Common myeloid progenitor, CD34-positive (primary cell): ENCODE results near the gene B3GLCT.

Source experiments
- CTCF ChIA-PET: fragments of 350-600 bp; sonication (Branson Sonifier 250); formaldehyde crosslinking; loops from one replicate; lab custom pipeline; 2021; ENCODE audit warnings: antibody characterized with exemption; lab: Charles Lee
- POLR2A ChIA-PET: fragments of 350-600 bp; sonication (Branson Sonifier 250); formaldehyde crosslinking; loops from one replicate; lab custom pipeline; 2021; ENCODE audit warnings: antibody characterized with exemption; lab: Charles Lee
- DNase-seq, 3 donors: peaks; one replicate each; pipeline versions ENCODE4 v3.0.0 to v3.0.0-alpha.2; 2013
- H3K27ac ChIP-seq, 2 experiments: 1 replicate in 1 of 2; 2 replicates in 1 of 2; pipeline ENCODE4 v1.7.0; 2013; ENCODE audit warnings: inconsistent platforms in 2 of 2, low read length in 2 of 2, mild to moderate bottlenecking in 2 of 2, low read depth in 1 of 2, moderate library complexity in 1 of 2; ENCODE audit not compliant: severe bottlenecking in 2 of 2, insufficient read depth in 1 of 2, poor library complexity in 1 of 2
- H3K27me3 ChIP-seq, 5 experiments: replicated peaks in 2 of 5; 1 replicate in 3 of 5; 2 replicates in 2 of 5; pipeline versions ENCODE4 v1.6.1 to v1.7.0; 2013; ENCODE audit warnings: low read length in 4 of 5, mild to moderate bottlenecking in 2 of 5, moderate library complexity in 2 of 5, inconsistent platforms in 1 of 5; ENCODE audit not compliant: insufficient read depth in 5 of 5, control insufficient read depth in 4 of 5
- H3K36me3 ChIP-seq, 4 experiments: 1 replicate in 2 of 4; 2 replicates in 2 of 4; pipeline versions ENCODE4 v1.6.1 to v1.7.0; 2013; ENCODE audit warnings: low read length in 3 of 4, control low read depth in 1 of 4, mild to moderate bottlenecking in 1 of 4; ENCODE audit not compliant: control insufficient read depth in 4 of 4, insufficient read depth in 4 of 4
- H3K4me1 ChIP-seq, 4 experiments: 1 replicate in 3 of 4; 2 replicates in 1 of 4; pipeline versions ENCODE4 v1.6.1 to v1.7.1; 2013; ENCODE audit warnings: low read length in 3 of 4, mild to moderate bottlenecking in 3 of 4, control low read depth in 1 of 4, inconsistent platforms in 1 of 4, moderate library complexity in 1 of 4; ENCODE audit not compliant: control insufficient read depth in 4 of 4, insufficient read depth in 4 of 4; ENCODE audit errors: control extremely low read depth in 1 of 4
- H3K4me3 ChIP-seq, 7 experiments: 1 replicate in 4 of 7; 2 replicates in 3 of 7; pipeline versions ENCODE4 v1.5.1 to v1.7.0; 2013; ENCODE audit warnings: mild to moderate bottlenecking in 7 of 7, low read length in 6 of 7, moderate library complexity in 6 of 7, inconsistent platforms in 2 of 7, low read depth in 2 of 7, control low read depth in 1 of 7; ENCODE audit not compliant: insufficient read depth in 4 of 7, control insufficient read depth in 1 of 7; ENCODE audit errors: extremely low read depth in 1 of 7
- H3K9me3 ChIP-seq, 5 experiments: 1 replicate in 4 of 5; 2 replicates in 1 of 5; pipeline versions ENCODE4 v1.6.1 to v1.7.1; 2013; ENCODE audit warnings: low read length in 4 of 5, mild to moderate bottlenecking in 2 of 5, inconsistent platforms in 1 of 5, low read depth in 1 of 5, moderate library complexity in 1 of 5; ENCODE audit not compliant: control insufficient read depth in 4 of 5, insufficient read depth in 2 of 5; ENCODE audit errors: control extremely low read depth in 1 of 5
- WGBS: methylation state at CpG from one replicate; pipeline ENCODE4 v1.1.5; 2013; ENCODE audit not compliant: insufficient coverage; 5-methylcytosine and 5-hydroxymethylcytosine counted together

B3GLCT gene

DNA sequence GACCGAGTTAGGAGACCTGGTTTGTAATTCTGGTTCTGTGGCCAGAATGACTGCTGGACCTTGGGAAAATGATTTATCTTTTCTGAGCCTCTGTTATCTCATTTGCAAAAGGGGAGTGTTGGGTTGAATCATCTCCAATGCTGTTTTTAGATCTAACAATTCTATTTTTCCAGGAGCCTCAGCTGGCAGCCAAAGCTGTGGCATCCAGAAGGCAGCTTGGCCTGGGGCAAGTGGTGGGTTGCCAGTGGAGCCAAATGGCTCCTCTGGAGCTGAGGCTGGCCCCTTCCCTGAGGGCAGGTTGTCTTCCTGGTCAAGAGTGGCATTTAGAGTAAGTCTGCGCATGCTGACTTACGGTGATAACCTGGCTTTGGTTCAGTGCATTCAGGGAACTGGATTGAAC lies 21.3 kb downstream of the B3GLCT start:
- no peak for DNase-seq
- peaks cover 0 to 2% (median 0%) of the 10 kb centered on the region in 5 experiments for H3K9me3 ChIP-seq
- no peaks in the 10 kb centered on the region for H3K27me3 ChIP-seq
- H3K36me3 ChIP-seq = no peaks in the 10 kb centered on the region
- no peak overlapping the region for H3K4me3 ChIP-seq
- CTCF ChIA-PET = interaction anchor here (0.6 to 0.9 kb wide), 3 partner anchors 15 to 21 kb away, joined by 3 to 4 read pairs (median 3); no protein-coding TSS in a partner anchor
- WGBS = 92% methylated on average over 2 of the region's 3 CpGs
- no peak overlapping the region for H3K27ac ChIP-seq
- POLR2A ChIA-PET = no interaction called here
- no peaks in the 10 kb centered on the region for H3K4me1 ChIP-seq

DNA sequence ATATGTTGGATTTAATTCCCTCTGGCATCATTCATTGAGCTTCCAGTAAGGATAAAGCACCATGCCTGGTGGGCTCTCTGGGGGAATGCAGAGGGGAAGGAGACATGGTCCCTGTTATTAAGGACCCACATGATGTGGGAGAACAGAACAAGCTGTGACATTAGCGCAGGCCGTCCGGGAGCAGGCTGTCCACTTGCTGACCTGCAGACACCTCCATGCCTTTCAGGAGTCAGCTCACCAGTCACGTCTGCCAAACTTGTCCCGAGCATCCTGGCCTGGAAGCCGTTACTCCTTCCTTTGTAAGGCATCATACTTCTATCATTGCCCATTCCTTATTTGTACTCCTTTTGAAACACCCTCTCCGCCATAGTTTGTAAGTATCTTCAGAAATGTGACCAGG lies 23.4 kb downstream of the B3GLCT start:
- 100% methylated on average over 5 of the region's 7 CpGs for WGBS
- no peak for DNase-seq
- Histone ChIP-seq H3K4me1 (peaks cover 0 to 3% (median 0%) of the 10 kb centered on the region in 4 experiments), H3K27ac (no peak overlapping the region), H3K36me3 (no peaks in the 10 kb centered on the region), H3K9me3 (no peaks in the 10 kb centered on the region), H3K27me3 (no peaks in the 10 kb centered on the region), H3K4me3 (no peak overlapping the region)
- CTCF ChIA-PET = interaction anchor here (1.1 kb wide), 1 partner anchor 19 kb away, joined by 4 read pairs; no protein-coding TSS in a partner anchor
- POLR2A ChIA-PET = no interaction called here

DNA sequence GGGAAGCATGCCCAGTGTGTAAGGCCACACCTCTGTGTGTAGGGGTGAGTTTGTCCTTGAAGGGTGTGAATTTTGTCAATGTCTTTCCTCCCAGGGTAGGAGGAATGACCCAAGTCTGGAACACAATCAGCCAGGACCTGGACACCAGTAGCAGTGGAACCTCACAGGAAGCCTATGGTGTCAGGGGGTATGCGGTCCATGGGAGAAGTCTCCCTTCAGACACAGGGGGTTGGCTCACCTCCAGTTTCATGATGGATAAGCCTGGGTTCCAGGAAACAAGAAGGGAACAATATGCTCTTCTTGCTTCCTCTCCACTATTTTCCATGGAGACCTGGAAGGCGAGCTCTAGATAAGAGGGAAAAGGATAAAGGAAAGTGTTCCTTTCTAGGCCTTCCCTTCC lies 23.9 kb downstream of the B3GLCT start:
- ChIA-PET POLR2A (interaction anchor here (0.6 kb wide), 1 partner anchor 17 kb away, joined by 3 read pairs; no protein-coding TSS in a partner anchor), CTCF (interaction anchor here (1.1 to 4.9 kb wide), 2 partner anchors 13 to 19 kb away, joined by 4 to 27 read pairs; no protein-coding TSS in a partner anchor)
- Histone ChIP-seq H3K4me1 (peaks cover 0 to 3% (median 0%) of the 10 kb centered on the region in 4 experiments), H3K9me3 (no peaks in the 10 kb centered on the region), H3K36me3 (no peaks in the 10 kb centered on the region), H3K27me3 (no peaks in the 10 kb centered on the region), H3K27ac (no peak overlapping the region), H3K4me3 (no peak overlapping the region)
- DNase-seq = no peak
- WGBS = 89% methylated on average over 1 of the region's 2 CpGs

DNA sequence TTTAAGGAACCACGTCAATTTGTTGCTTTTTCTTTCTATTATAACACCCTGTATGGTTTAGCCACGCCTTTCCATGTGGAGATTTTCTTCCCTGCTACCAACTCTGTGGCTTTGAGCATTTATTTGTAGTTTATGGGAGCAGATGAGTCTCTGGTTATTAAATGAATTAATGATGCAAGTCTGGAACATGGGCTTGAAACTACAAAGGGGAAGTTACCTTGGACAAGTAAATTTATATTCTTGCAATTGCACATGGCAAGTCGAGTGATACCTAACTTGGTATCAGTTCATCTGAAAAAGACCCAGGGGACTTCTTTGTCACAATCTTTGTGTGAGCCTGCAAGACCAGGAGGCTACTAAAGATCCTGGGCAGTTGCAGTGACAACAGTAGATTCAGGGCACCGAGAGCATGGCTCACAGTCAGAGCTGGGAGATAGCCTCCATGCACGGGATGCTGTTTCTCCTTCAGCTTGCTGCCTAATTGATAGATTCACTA lies 24.4 kb downstream of the B3GLCT start:
- Histone ChIP-seq H3K4me1 (peaks cover 0 to 3% (median 0%) of the 10 kb centered on the region in 4 experiments), H3K9me3 (no peaks in the 10 kb centered on the region), H3K4me3 (no peak overlapping the region), H3K27me3 (no peaks in the 10 kb centered on the region), H3K36me3 (no peaks in the 10 kb centered on the region), H3K27ac (no peak overlapping the region)
- CTCF ChIA-PET = interaction anchor here (4.9 kb wide), 1 partner anchor 12 kb away, joined by 27 read pairs; no protein-coding TSS in a partner anchor
- 90% methylated on average over 2 of the region's 5 CpGs for WGBS
- POLR2A ChIA-PET = interaction anchor here (0.6 kb wide), 1 partner anchor 16 kb away, joined by 3 read pairs; no protein-coding TSS in a partner anchor
- no peak for DNase-seq

DNA sequence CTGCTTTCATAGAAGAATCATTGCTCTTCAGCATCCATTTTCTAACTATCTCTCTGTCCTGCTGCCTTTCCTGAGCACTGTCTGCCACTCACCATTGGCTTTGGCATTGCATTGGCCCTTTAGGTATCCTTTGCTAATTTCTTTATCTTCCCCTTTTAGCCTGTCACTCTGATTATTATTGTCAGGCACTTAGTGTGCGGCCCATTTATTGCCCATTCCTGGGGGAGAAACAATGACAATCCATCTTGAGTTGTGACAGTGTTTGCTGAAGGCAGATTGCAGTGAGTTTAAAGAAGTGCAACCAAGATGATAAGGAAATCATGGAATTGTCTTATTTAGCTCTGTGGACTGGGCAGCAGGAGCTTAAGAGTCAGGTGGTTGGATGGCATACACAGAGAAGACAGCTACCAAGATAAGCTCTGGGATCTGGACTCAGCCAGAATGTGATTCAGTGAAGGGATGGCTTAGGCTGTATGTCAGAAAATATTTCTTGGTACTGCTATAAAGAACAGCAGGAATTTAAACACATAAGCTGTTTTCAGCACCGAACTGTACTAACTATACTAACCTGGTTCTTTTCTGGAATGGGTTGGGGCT lies 25.3 kb downstream of the B3GLCT start:
- CTCF ChIA-PET = interaction anchor here (0.6 to 4.9 kb wide), 2 partner anchors 8 to 11 kb away, joined by 3 to 27 read pairs; no protein-coding TSS in a partner anchor
- no peaks in the 10 kb centered on the region for H3K27me3 ChIP-seq
- POLR2A ChIA-PET = no interaction called here
- H3K4me3 ChIP-seq = no peak overlapping the region
- no peak overlapping the region for H3K27ac ChIP-seq
- no peaks in the 10 kb centered on the region for H3K9me3 ChIP-seq
- H3K36me3 ChIP-seq = no peaks in the 10 kb centered on the region
- DNase-seq = no peak
- peaks cover 0 to 3% (median 0%) of the 10 kb centered on the region in 4 experiments for H3K4me1 ChIP-seq
- 100% methylated on average over 2 of the region's 2 CpGs for WGBS

DNA sequence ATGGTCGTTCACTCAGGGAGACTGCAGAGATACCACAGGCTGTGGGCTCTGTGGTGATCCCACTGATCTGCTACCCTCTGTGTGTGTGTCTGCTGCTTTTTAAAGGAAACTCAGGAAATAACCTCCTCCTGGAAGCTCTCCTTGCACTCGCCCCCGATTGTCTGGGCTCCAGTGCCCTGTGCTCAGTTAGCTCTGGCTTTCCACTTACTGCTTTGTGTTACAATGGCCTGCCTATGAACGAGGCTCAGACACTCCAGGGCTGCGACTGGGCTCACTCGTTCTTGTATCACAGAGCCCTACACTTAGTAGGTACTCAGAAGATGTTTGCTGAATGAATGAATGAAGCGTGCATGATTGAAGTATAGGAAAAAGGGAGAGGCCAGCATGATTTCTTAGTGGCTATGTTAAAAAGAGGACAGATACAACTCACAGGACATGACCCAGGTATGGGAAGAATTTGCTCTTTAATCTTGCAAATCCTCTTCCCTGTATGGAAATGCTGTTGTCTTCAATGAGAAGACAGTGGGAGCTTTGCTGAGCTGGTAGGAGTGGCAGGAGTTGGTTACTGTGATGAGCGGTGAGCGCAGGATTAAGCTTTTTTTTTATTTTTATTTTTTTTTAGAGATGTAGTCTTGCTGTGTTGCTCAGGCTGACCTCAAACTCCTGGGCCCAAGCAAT lies 26.4 kb downstream of the B3GLCT start:
- H3K4me3 ChIP-seq = no peak overlapping the region
- no peaks in the 10 kb centered on the region for H3K27me3 ChIP-seq
- WGBS = 96% methylated on average over 7 of the region's 9 CpGs
- H3K9me3 ChIP-seq = no peaks in the 10 kb centered on the region
- H3K4me1 ChIP-seq = peaks cover 0 to 3% (median 0%) of the 10 kb centered on the region in 4 experiments
- H3K36me3 ChIP-seq = no peaks in the 10 kb centered on the region
- ChIA-PET POLR2A (no interaction called here), CTCF (interaction anchor here (4.9 kb wide), 1 partner anchor 10 kb away, joined by 27 read pairs; no protein-coding TSS in a partner anchor)
- DNase-seq = no peak
- H3K27ac ChIP-seq = no peak overlapping the region

DNA sequence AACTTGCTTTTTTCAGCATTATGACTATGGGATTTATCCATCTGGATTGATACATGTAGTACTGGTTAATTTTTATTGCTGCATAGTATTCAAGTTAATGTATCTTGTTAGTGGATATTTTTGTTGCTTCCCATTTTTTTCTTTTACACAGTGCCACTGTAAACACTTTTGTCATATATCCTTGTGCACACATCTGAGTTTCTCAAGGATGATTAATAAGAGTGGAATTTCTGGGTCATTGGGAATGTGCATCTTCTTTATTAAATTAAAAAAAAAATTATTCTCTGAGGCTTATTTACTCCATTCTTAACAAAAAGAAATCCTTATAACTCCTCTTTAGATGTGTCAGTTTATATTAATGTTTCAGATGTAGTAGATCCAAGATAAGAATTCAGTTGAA lies 27.3 kb downstream of the B3GLCT start:
- no peaks in the 10 kb centered on the region for H3K9me3 ChIP-seq
- H3K4me1 ChIP-seq = peaks cover 0 to 3% (median 0%) of the 10 kb centered on the region in 4 experiments
- no peak for DNase-seq
- ChIA-PET CTCF (interaction anchor here (4.9 kb wide), 1 partner anchor 9 kb away, joined by 27 read pairs; no protein-coding TSS in a partner anchor), POLR2A (no interaction called here)
- no peaks in the 10 kb centered on the region for H3K36me3 ChIP-seq
- H3K27me3 ChIP-seq = no peaks in the 10 kb centered on the region
- H3K27ac ChIP-seq = no peak overlapping the region
- no peak overlapping the region for H3K4me3 ChIP-seq
